ENCODE data around the gene MYO10. TPM values are rescaled to one million over a fixed set of nuclear protein-coding genes. Genes with fewer than 3 reads are reported as not detected.

The MYO10 gene
- total and polyA plus RNA-seq, 2 of the 8 experiments (the other 6 are each of a cell fraction or from before 2014, with no cell fraction given) = 21.5 to 107 TPM

DNA sequence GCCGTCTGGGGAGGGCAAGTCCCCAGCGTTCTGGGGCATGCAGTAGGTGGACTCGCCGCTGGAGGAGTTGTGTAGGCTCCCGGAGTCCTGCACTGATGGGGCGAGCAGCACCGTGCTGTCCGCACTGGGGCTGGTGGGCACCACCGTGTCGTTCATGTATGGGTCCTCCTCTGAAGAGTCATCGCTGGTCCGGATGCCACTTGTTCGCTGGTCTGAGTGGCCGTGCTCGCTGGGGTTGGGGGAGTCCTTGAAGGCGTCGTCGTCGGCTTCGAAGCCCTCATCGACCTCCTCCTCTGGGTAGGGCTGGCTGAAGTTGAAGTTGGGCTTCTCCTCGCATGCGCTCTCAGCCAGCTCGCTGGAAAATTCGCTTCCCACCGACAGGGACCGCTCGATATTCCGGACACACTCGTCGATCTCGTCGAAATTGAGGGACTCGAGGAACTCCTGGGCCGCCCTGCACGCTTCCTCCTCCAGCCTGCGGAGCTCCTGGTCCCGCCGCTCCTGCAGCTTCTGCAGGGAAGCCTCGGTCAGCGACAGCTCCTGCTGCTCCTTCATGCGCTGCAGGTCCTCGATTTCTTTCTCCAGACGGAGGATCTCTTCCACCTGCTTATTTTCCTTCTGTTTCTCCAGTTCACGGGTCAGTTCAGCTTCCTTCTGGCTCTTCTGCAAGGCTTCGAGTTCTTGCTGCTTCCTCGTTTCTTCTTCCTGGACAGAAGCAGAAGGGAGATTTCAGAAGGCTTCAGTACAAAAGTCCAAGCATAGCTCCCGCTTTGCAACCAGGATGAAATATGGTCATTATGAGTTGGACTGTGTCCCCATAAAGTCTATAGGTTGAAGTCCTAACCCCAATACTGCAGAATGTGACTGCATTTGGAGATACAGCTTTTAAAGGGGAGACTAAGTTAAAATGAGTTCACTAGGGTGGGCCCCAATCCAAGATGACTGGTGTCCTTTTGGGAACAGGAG, 234.7 kb downstream of the MYO10 start:
- WGBS, 2 experiments (ENCODE audit: extremely low coverage in 1 of 2, insufficient coverage in 1 of 2, insufficient read length in 1 of 2, insufficient replicate concordance in 2 of 2, low coverage in 1 of 2, low lambda C conversion rate in 2 of 2, missing lambda C conversion rate in 1 of 2) = 94% methylated on average over 47 of the region's 48 CpGs; no CpG with 5 or more reads in 1 of the 2 experiments
- H3K23ac ChIP-seq (ENCODE audit: insufficient read length) = no peak overlapping the region
- FAIRE-seq (no peak), DNase-seq (ENCODE audit: low read depth in 1 of 2, low spot score in 2 of 2) (no peak)
- no peaks in the 10 kb centered on the region for H3K9me3 ChIP-seq (ENCODE audit: insufficient read depth in 2 of 2, low read depth in 1 of 2, low read length in 1 of 2)
- ChIA-PET CTCF (ENCODE audit: partially characterized antibody) (interaction anchor here (0.6 to 2.1 kb wide), 4 partner anchors 10 to 488 kb away, joined by 3 to 17 read pairs (median 4); no protein-coding TSS in a partner anchor), POLR2A (ENCODE audit: partially characterized antibody) (interaction anchor here (1.0 to 2.5 kb wide), 3 partner anchors 10 to 40 kb away, joined by 3 to 7 read pairs (median 3); no protein-coding TSS in a partner anchor)
- H3K56ac ChIP-seq (replicated peaks; ENCODE audit: insufficient read length, low read depth, low read length) = no peak overlapping the region
- peaks cover 26 to 91% (median 48%) of the 10 kb centered on the region in 4 experiments for H3K36me3 ChIP-seq (ENCODE audit: control insufficient read depth in 2 of 4, insufficient read depth in 4 of 4, low read length in 3 of 4)
- H3K23me2 ChIP-seq (ENCODE audit: low read depth, low read length) = no peaks in the 10 kb centered on the region
- H4K5ac ChIP-seq (ENCODE audit: insufficient read length, low read depth, low read length) = no peak overlapping the region
- no peak overlapping the region for H2BK120ac ChIP-seq (replicated peaks; ENCODE audit: low read depth, low read length)
- peaks cover 1 to 4% of the 10 kb centered on the region in 2 experiments for H4K20me1 ChIP-seq (replicated peaks in 1 of 2; ENCODE audit: control insufficient read depth in 1 of 2, insufficient read depth in 2 of 2, low read length in 2 of 2)
- no peak overlapping the region for H4K91ac ChIP-seq (replicated peaks; ENCODE audit: insufficient read length, low read length)
- H2AK5ac ChIP-seq (ENCODE audit: low read depth, low read length) = peak overlapping the region; percentile 45; the same call in 1 of the 2 replicates
- peaks cover 6% of the 10 kb centered on the region for H3K79me1 ChIP-seq (ENCODE audit: low read depth, low read length)
- H2BK5ac ChIP-seq (ENCODE audit: low read depth, low read length) = peak overlapping the region; percentile 35
- H3K14ac ChIP-seq (ENCODE audit: insufficient read length) = no peak overlapping the region
- H3K9ac ChIP-seq (replicated peaks in 1 of 4; ENCODE audit: extremely low read depth in 1 of 4, low read depth in 3 of 4, low read length in 3 of 4) = no peak overlapping the region
- peak overlapping the region; percentile 64; the same call in 1 of the 2 replicates for H2BK20ac ChIP-seq (ENCODE audit: low read length)
- H2BK12ac ChIP-seq (ENCODE audit: low read depth, low read length) = peak overlapping the region; percentile 40; the same call in 1 of the 2 replicates
- H3K4me1 ChIP-seq (replicated peaks in 1 of 4; ENCODE audit: control insufficient read depth in 3 of 4, insufficient read depth in 4 of 4, low read length in 3 of 4) = peaks cover 4 to 19% (median 14%) of the 10 kb centered on the region in 4 experiments; a peak in 4 of 7 replicates
- H3K4me3 ChIP-seq (ENCODE audit: extremely low read depth in 1 of 4, insufficient read depth in 2 of 4, low read depth in 3 of 4, low read length in 4 of 4) = no peak overlapping the region
- H3K4ac ChIP-seq (replicated peaks; ENCODE audit: insufficient read length, low read depth, low read length) = peak overlapping the region; percentile 50
- peak overlapping the region; percentile 11; the same call in 1 of the 2 replicates for H3K18ac ChIP-seq (ENCODE audit: extremely low read depth, low read length)
- H4K8ac ChIP-seq (ENCODE audit: extremely low read depth, insufficient read depth, low read length) = no peak overlapping the region
- H3K4me2 ChIP-seq (ENCODE audit: insufficient read depth in 1 of 2, low read depth in 2 of 2, low read length in 2 of 2) = no peak overlapping the region
- H2AFZ ChIP-seq (ENCODE audit: low read length) = no peak overlapping the region
- no peaks in the 10 kb centered on the region for H3K27me3 ChIP-seq (replicated peaks in 1 of 4; ENCODE audit: control insufficient read depth in 3 of 4, extremely low read depth in 1 of 4, insufficient read depth in 3 of 4, low read length in 3 of 4)
- peaks cover 7 to 55% of the 10 kb centered on the region in 2 experiments for H3K79me2 ChIP-seq (ENCODE audit: control insufficient read depth in 1 of 2, insufficient read depth in 2 of 2, low read length in 2 of 2)
- peak overlapping the region; percentile 23; the same call in 1 of the 2 replicates for H3K27ac ChIP-seq (ENCODE audit: low read depth, low read length)
- H2BK15ac ChIP-seq (ENCODE audit: low read length) = no peak overlapping the region
- no peak for TF ChIP-seq HDAC2 (IDR thresholded peaks at IDR 0.05; ENCODE audit: borderline replicate concordance in 1 of 2, low read depth in 2 of 2, low read length in 2 of 2)
- TF ChIP-seq SUZ12 (IDR thresholded peaks at IDR 0.05; ENCODE audit: low read length) = no peak
- TF ChIP-seq BACH1 (IDR thresholded peaks at IDR 0.05; ENCODE audit: low read length) = no peak
- no peak for TF ChIP-seq RXRA (IDR thresholded peaks at IDR 0.05; ENCODE audit: insufficient read depth, low read depth, low read length)
- no peak for TF ChIP-seq TAF1 (IDR thresholded peaks at IDR 0.05; ENCODE audit: low read depth, low read length)
- TF ChIP-seq SIRT6 (IDR thresholded peaks at IDR 0.05; ENCODE audit: low read length) = no peak
- no peak for TF ChIP-seq CREB1 (IDR thresholded peaks at IDR 0.05)
- TF ChIP-seq EP300 (IDR thresholded peaks at IDR 0.05; ENCODE audit: borderline replicate concordance in 1 of 2, low read depth in 2 of 2, low read length in 2 of 2) = no peak
- TF ChIP-seq NRF1 (IDR thresholded peaks at IDR 0.05; ENCODE audit: low read depth, low read length) = no peak
- TF ChIP-seq CHD1 (IDR thresholded peaks at IDR 0.05; ENCODE audit: low read depth, low read length) = no peak
- no peak for TF ChIP-seq POLR2A (IDR thresholded peaks at IDR 0.05; ENCODE audit: control extremely low read depth in 1 of 2, low read depth in 2 of 2, low read length in 2 of 2)
- TF ChIP-seq MAFK (IDR thresholded peaks at IDR 0.05; ENCODE audit: low read depth, low read length) = no peak
